Left ventricle myocardium superior (tissue), 1 donor: ENCODE data around the gene CLEC7A. TPM values are rescaled to one million over a fixed set of nuclear protein-coding genes. Genes with fewer than 3 reads are reported as not detected.
A peak's percentile ranks its signal among the peaks of the same experiment; 100 is the strongest.

ENCODE experiments used
- ATAC-seq: fragments of 200-7000 bp; cut with Tn5 transposase; one replicate; pipeline ENCODE4 v1.9.1; 2020; ENCODE audit warnings: mild to moderate bottlenecking, moderate library complexity
- DNase-seq: peaks from one replicate; pipeline ENCODE4 v3.0.0-alpha.2; 2020
- intact Hi-C: fragments of 100-400 bp; cut with micrococcal nuclease; formaldehyde crosslinking; loops from one replicate; pipeline ENCODE4 v1.11.0; 2022
- total RNA-seq: library from RNA; stranded (reverse); fragmentation: NEBNext Ultra II Directional; extraction: Animal tissue kit (Norgen Biotek cat#: 25700); gene quantifications from one replicate; pipeline ENCODE4 v1.2.1, GENCODE V29; 2021
- donor health status: DM: no; HTN: yes; CAD: no; lungs with severe emphysema.

The CLEC7A gene
- total RNA-seq, 1 donor from 2014 or later = 2.8 TPM

- DNase-seq (no peak), ATAC-seq (no peak)
- intact Hi-C loops = no loop called here
Observed at GRCh38 chr12:10147714-10148403, 17.9 kb upstream of the CLEC7A start.

GRCh38 chr12:10142976-10143589 is 13.1 kb upstream of the CLEC7A start:
- ATAC-seq (peak; percentile 84), DNase-seq (no peak)
- intact Hi-C loops = loop anchor here (5.0 kb wide), 1 partner anchor 111 kb away; the partner anchor contains the start of gene CLEC9A

GRCh38 chr12:10140001-10140400 is 10.0 kb upstream of the CLEC7A start:
- DNase-seq (no peak), ATAC-seq (peak; percentile 46)
- intact Hi-C loops = loop anchor here (5.0 kb wide), 1 partner anchor 108 kb away; the partner anchor contains the start of gene CLEC9A

- ATAC-seq (no peak), DNase-seq (no peak)
- intact Hi-C loops = no loop called here
Observed at GRCh38 chr12:10136637-10137205, 6.7 kb upstream of the CLEC7A start.

DNA sequence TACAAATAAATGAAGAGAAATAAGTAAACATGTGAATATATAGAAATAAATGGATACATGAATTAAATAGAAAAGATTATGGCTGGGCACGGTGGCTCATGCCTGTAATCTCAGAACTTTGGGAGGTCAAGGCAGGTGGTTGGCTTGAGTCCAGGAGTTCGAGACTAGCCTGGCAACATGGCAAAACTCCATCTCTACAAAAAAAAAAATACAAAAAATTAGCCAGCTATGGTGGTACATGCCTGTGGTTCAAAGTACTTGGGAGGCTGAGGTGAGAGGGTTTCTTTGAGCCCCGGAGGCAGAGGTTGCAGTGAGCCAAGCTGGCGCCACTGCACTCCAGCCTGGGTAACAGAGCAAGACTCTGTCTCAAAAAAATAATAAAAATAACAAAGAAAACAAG is 5.1 kb upstream of the CLEC7A start:
- ATAC-seq = no peak
- DNase-seq = no peak
- intact Hi-C loops = no loop called here

GRCh38 chr12:10132850-10133370 is 2.9 kb upstream of the CLEC7A start:
- intact Hi-C loops = no loop called here
- no peak for ATAC-seq
- DNase-seq = no peak

- intact Hi-C loops = no loop called here
- ATAC-seq (peak; percentile 32), DNase-seq (no peak)
Observed at GRCh38 chr12:10131111-10131690, 1.2 kb upstream of the CLEC7A start.

DNA sequence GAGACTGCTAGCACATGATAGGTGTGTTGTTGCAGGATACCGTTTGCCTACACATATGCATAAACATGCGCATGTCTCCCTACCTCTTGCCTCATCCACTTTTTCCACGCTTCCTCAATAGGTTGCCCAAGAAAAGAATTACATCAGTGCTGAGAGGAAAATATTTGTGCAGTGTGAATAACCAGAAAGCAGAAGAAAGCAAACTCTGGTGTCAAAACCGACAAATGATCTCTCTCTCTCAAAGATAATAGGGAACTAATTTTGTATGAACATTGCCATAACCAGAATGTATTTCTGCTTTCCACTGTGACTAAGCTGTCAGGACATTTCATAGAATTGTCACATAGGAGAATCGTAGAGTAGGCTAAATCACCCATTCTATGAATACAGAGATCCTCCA is 1.3 kb downstream of the CLEC7A start:
- peak; percentile 64 for ATAC-seq
- no peak for DNase-seq
- intact Hi-C loops = no loop called here

- intact Hi-C loops = no loop called here
- ATAC-seq = no peak
- no peak for DNase-seq
Observed at GRCh38 chr12:10126413-10126812, 3.6 kb downstream of the CLEC7A start.

GRCh38 chr12:10122689-10123088 is 7.3 kb downstream of the CLEC7A start:
- intact Hi-C loops = no loop called here
- DNase-seq = no peak
- no peak for ATAC-seq

DNA sequence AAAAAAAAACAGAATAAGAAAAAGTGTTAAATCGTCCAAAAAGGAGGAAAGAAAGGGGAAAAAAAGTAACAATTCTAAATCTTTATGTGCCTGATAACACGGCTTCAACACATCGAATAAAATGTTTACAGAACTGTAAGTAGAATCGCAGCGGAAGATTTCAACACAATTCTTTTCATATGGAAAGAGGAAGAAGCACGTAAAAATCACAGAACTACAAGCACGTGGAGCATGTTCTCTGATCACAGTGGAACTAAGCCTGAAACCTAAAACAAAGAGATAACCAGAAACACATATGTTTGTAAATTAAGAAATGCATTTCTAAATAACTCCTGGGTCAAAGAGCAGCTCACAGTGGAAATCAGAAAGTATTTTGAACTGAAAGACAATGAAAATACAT is 8.7 kb downstream of the CLEC7A start:
- peak; percentile 25 for ATAC-seq
- intact Hi-C loops = no loop called here
- no peak for DNase-seq

DNA sequence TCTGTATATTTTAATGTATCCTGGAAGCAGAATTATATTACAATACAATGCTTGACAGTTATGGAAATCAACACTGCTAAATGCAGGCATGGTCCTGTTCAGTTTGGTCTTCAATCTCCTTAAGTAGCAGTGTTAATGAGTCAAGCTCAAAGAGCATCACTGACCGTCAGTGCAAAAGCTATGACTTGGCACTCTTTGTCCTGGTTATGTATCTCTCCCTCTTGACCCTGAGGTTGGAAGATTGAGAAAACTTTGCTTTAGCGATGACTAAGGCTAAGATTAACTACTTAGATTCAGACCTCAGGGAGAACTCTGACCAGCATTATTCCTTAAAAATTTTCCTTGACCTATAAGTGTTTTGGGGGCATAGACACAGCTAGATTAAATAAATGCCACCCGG is 10.9 kb downstream of the CLEC7A start:
- ATAC-seq (no peak), DNase-seq (no peak)
- intact Hi-C loops = no loop called here

DNA sequence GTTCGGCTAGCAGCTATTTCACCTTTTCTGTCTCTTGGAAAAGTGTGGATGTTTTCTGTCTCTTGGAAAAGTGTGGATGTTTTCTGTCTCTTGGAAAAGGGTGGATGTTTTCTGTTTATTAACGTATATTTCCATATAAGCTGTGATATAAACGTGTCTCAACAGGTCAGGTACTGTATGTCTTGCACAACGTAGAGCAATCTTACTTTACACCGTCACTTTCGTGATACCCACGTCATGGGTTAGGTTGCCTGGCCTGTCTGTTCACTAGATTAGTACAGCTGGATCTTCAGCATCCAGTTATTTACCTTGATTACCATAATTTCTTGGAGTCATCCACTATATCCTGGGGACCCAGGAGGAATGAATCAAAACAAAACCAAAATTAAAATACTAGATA is 14.1 kb downstream of the CLEC7A start:
- intact Hi-C loops = no loop called here
- no peak for ATAC-seq
- no peak for DNase-seq

DNA sequence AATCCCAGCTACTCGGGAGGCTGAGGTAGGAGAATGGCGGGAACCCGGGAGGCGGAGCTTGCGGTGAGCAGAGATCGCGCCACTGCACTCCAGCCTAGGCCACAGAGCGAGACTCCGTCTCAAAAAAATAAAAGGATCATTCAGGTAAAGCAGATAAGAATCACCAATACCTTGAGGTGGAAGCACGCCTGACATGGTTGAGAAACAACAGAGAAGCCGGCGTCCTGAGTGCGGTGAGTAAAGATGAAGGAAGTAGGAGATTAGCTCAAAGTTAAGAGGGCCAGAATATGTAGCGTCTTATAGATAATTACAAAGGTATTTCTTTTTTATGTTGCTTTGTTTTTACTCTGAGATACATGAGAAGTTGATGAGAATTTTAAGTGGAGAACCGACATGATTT is 14.7 kb downstream of the CLEC7A start:
- intact Hi-C loops = no loop called here

GRCh38 chr12:10113920-10114319 is 16.1 kb downstream of the CLEC7A start:
- no peak for DNase-seq
- ATAC-seq = no peak
- intact Hi-C loops = no loop called here

More for the DNA sequence above, 14.7 kb downstream of the CLEC7A start:
- ATAC-seq (no peak), DNase-seq (no peak)

DNA sequence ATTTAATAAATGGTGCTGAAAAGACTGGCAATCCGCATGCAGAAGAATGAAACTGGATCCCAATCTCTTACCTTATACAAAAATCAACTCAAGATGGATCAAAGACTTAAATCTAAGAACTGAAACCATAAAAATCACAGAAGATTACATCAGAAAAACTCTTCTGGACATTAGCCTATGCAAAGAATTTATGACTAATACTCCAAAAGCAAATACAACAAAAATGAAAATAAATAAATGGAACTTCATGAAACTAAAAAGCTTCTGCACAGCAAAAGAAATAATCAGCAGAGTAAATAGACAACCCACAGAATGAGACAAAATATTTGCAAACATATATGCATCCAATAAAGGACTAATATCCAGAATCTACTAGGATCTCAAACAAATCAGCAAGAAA is 16.9 kb downstream of the CLEC7A start:
- intact Hi-C loops = no loop called here
- ATAC-seq (no peak), DNase-seq (no peak)

GRCh38 chr12:10111451-10111850 is 18.5 kb downstream of the CLEC7A start:
- intact Hi-C loops = no loop called here
- DNase-seq (no peak), ATAC-seq (no peak)

DNA sequence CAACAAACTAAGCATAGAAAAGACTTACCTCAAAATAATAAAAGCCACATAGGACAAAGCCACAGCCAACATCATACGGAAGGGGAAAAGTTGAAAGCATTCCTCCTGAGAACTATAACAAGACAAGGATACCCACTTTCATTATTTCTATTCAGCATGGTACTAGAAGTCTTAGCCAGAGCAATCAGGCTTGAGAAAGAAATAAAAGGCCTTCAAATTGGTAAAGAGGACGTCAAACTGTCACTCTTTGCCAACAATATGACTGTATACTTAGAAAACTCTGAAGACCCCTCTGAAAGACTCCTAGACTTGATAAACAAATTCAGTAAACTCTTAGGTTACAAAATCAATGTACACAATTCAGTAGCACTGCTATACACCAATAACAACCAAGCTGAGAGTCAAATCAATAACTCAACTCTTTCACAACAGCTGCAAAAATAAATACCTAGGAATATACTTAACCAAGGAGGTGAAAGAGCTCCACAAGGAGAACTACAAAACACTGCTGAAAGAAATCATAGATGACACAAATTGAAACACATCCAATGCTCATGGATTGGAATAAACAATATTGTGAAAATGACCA is 19.6 kb downstream of the CLEC7A start:
- DNase-seq (no peak), ATAC-seq (no peak)
- intact Hi-C loops = no loop called here

DNA sequence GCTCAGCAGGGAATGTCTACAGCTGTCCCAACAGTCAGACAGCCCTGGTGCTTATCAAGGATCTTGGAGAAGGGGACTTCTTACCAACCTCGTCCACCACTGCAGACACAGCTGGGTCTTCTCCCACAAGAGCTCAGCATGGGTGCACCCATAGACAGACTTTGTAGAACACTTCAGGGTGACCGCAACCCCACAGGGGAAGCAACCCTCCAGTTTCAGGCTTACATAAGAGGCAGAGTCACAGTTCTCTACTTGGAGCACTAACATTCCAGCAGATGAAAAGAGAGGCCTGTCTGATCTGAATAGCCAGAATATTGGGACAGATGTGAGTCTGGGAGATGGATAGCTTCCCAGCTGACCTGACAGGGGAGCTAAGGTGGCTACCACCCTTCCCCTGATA is 27.7 kb downstream of the CLEC7A start:
- ATAC-seq (no peak), DNase-seq (no peak)
- intact Hi-C loops = no loop called here
